SH-SY5Y (cell line): ENCODE measurements around the gene CAMK2G.

ENCODE experiments used
- GATA2 ChIP-seq: IDR thresholded peaks from 2 replicates; pipeline ENCODE4 v1.6.1; 2011; ENCODE audit warnings: mild to moderate bottlenecking, low read depth, low read length
- GATA3 ChIP-seq: IDR thresholded peaks from 2 replicates; pipeline ENCODE4 v1.6.1; 2011; ENCODE audit warnings: low read depth, mild to moderate bottlenecking, low read length, moderate library complexity

The CAMK2G gene

GRCh38 chr10:73827346-73828089 is 46.8 kb downstream of the CAMK2G start:
- TF ChIP-seq GATA2 (no peak), GATA3 (no peak)

- TF ChIP-seq GATA2, result no peak
- no peak for TF ChIP-seq GATA3
Observed at GRCh38 chr10:73824146-73824725, 50.1 kb downstream of the CAMK2G start.

- TF ChIP-seq GATA2 (no peak), GATA3 (no peak)
Observed at GRCh38 chr10:73823391-73823790, 51.0 kb downstream of the CAMK2G start.

- no peak for TF ChIP-seq GATA2
- no peak for TF ChIP-seq GATA3
Observed at GRCh38 chr10:73819513-73820093, 54.8 kb downstream of the CAMK2G start.

GRCh38 chr10:73819081-73819480 is 55.3 kb downstream of the CAMK2G start:
- TF ChIP-seq GATA2 (no peak), GATA3 (no peak)

- no peak for TF ChIP-seq GATA3
- no peak for TF ChIP-seq GATA2
Observed at GRCh38 chr10:73818402-73818801, 56.0 kb downstream of the CAMK2G start.

GRCh38 chr10:73817826-73818225 is 56.5 kb downstream of the CAMK2G start:
- TF ChIP-seq GATA3 (no peak), GATA2 (no peak)

- TF ChIP-seq GATA3 (no peak), GATA2 (no peak)
Observed at GRCh38 chr10:73816917-73817729, 57.2 kb downstream of the CAMK2G start.

- TF ChIP-seq GATA2 (no peak), GATA3 (no peak)
Observed at GRCh38 chr10:73815719-73816030, 58.7 kb downstream of the CAMK2G start.

- TF ChIP-seq GATA2, result no peak
Observed at GRCh38 chr10:73814896-73815718, 59.2 kb downstream of the CAMK2G start.

- no peak for TF ChIP-seq GATA2
- no peak for TF ChIP-seq GATA3
Observed at GRCh38 chr10:73814276-73814895, 60.0 kb downstream of the CAMK2G start.

GRCh38 chr10:73813333-73813732 is 61.0 kb downstream of the CAMK2G start:
- TF ChIP-seq GATA3 (no peak), GATA2 (no peak)

- TF ChIP-seq GATA2 (no peak), GATA3 (no peak)
Observed at GRCh38 chr10:73812657-73813056, 61.7 kb downstream of the CAMK2G start.
